ENCODE measurements around the gene BEGAIN. TPM values are rescaled to one million over a fixed set of nuclear protein-coding genes. Genes with fewer than 3 reads are reported as not detected.

Gene BEGAIN
- total and polyA plus RNA-seq, 9 of the 15 experiments (the other 6 are each of a cell fraction or from before 2014, with no cell fraction given), result 0.07 to 0.68 (median 0.55) TPM; not detected in 3

DNA sequence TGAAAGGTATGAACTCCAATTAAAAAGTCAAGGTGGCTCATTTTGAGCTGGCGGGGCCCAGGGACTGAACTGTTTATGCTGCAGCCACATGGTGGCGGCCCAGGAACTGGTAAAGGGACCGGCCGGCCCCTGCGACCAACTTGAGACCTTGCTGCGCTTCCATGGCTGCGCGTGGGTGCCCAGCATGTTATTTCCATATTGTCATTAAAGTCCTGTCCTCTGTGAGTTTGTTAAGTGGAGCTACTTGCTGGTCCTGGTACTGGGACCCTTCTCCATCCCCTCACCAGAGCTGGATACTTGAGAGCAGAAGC is 62.3 kb downstream of the BEGAIN start (continued):
- TF ChIP-seq SMC3 (conservative IDR thresholded peaks at IDR 0.05; ENCODE audit: insufficient read depth, low read depth, low read length) (peak; percentile 78), DACH1 (IDR thresholded peaks at IDR 0.05; ENCODE audit: partially characterized antibody) (no peak), YY1 (IDR thresholded peaks at IDR 0.05; ENCODE audit: borderline replicate concordance in 1 of 3, control insufficient read depth in 1 of 3, extremely low read depth in 1 of 3, insufficient read depth in 3 of 3, insufficient read length in 1 of 3, insufficient replicate concordance in 2 of 3, low read depth in 1 of 3, low read length in 2 of 3) (peak in 1 of 3 experiments; percentile 9), TRIM28 (IDR thresholded peaks at IDR 0.05) (no peak), SNRNP70 (optimal IDR thresholded peaks at IDR 0.05; ENCODE audit: low read depth, low read length) (no peak), KDM2B (CRISPR knock-in tag; IDR thresholded peaks at IDR 0.05) (no peak), JUNB (CRISPR knock-in tag; conservative IDR thresholded peaks at IDR 0.05) (no peak), TAF15 (IDR thresholded peaks at IDR 0.05; ENCODE audit: low read depth, low read length) (no peak), HEY1 (CRISPR knock-in tag; IDR thresholded peaks at IDR 0.05; ENCODE audit: borderline replicate concordance) (no peak), ZNF589 (CRISPR knock-in tag; IDR thresholded peaks at IDR 0.05; ENCODE audit: low read depth) (no peak), CAMTA2 (CRISPR knock-in tag; conservative IDR thresholded peaks at IDR 0.05) (no peak), TCF3 (CRISPR knock-in tag; IDR thresholded peaks at IDR 0.05) (0 out of 2 replicates have a peak, but pooled peaks have one; percentile 8), ZFPM2 (CRISPR knock-in tag; IDR thresholded peaks at IDR 0.05) (no peak), MED1 (CRISPR knock-in tag; IDR thresholded peaks at IDR 0.05; ENCODE audit: borderline replicate concordance) (no peak)
- TF ChIP-seq, protein P1, sequence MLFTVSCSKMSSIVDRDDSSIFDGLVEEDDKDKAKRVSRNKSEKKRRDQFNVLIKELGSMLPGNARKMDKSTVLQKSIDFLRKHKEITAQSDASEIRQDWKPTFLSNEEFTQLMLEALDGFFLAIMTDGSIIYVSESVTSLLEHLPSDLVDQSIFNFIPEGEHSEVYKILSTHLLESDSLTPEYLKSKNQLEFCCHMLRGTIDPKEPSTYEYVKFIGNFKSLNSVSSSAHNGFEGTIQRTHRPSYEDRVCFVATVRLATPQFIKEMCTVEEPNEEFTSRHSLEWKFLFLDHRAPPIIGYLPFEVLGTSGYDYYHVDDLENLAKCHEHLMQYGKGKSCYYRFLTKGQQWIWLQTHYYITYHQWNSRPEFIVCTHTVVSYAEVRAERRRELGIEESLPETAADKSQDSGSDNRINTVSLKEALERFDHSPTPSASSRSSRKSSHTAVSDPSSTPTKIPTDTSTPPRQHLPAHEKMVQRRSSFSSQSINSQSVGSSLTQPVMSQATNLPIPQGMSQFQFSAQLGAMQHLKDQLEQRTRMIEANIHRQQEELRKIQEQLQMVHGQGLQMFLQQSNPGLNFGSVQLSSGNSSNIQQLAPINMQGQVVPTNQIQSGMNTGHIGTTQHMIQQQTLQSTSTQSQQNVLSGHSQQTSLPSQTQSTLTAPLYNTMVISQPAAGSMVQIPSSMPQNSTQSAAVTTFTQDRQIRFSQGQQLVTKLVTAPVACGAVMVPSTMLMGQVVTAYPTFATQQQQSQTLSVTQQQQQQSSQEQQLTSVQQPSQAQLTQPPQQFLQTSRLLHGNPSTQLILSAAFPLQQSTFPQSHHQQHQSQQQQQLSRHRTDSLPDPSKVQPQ (CRISPR knock-in tag; IDR thresholded peaks at IDR 0.05; ENCODE audit: borderline replicate concordance), result no peak
- TF ChIP-seq, protein P2, sequence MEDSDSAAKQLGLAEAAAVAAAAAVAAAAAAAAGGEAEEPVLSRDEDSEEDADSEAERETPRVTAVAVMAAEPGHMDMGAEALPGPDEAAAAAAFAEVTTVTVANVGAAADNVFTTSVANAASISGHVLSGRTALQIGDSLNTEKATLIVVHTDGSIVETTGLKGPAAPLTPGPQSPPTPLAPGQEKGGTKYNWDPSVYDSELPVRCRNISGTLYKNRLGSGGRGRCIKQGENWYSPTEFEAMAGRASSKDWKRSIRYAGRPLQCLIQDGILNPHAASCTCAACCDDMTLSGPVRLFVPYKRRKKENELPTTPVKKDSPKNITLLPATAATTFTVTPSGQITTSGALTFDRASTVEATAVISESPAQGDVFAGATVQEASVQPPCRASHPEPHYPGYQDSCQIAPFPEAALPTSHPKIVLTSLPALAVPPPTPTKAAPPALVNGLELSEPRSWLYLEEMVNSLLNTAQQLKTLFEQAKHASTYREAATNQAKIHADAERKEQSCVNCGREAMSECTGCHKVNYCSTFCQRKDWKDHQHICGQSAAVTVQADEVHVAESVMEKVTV (CRISPR knock-in tag; IDR thresholded peaks at IDR 0.05), result peak; percentile 51; the same call in 1 of the 2 replicates
- TF ChIP-seq, protein P3, sequence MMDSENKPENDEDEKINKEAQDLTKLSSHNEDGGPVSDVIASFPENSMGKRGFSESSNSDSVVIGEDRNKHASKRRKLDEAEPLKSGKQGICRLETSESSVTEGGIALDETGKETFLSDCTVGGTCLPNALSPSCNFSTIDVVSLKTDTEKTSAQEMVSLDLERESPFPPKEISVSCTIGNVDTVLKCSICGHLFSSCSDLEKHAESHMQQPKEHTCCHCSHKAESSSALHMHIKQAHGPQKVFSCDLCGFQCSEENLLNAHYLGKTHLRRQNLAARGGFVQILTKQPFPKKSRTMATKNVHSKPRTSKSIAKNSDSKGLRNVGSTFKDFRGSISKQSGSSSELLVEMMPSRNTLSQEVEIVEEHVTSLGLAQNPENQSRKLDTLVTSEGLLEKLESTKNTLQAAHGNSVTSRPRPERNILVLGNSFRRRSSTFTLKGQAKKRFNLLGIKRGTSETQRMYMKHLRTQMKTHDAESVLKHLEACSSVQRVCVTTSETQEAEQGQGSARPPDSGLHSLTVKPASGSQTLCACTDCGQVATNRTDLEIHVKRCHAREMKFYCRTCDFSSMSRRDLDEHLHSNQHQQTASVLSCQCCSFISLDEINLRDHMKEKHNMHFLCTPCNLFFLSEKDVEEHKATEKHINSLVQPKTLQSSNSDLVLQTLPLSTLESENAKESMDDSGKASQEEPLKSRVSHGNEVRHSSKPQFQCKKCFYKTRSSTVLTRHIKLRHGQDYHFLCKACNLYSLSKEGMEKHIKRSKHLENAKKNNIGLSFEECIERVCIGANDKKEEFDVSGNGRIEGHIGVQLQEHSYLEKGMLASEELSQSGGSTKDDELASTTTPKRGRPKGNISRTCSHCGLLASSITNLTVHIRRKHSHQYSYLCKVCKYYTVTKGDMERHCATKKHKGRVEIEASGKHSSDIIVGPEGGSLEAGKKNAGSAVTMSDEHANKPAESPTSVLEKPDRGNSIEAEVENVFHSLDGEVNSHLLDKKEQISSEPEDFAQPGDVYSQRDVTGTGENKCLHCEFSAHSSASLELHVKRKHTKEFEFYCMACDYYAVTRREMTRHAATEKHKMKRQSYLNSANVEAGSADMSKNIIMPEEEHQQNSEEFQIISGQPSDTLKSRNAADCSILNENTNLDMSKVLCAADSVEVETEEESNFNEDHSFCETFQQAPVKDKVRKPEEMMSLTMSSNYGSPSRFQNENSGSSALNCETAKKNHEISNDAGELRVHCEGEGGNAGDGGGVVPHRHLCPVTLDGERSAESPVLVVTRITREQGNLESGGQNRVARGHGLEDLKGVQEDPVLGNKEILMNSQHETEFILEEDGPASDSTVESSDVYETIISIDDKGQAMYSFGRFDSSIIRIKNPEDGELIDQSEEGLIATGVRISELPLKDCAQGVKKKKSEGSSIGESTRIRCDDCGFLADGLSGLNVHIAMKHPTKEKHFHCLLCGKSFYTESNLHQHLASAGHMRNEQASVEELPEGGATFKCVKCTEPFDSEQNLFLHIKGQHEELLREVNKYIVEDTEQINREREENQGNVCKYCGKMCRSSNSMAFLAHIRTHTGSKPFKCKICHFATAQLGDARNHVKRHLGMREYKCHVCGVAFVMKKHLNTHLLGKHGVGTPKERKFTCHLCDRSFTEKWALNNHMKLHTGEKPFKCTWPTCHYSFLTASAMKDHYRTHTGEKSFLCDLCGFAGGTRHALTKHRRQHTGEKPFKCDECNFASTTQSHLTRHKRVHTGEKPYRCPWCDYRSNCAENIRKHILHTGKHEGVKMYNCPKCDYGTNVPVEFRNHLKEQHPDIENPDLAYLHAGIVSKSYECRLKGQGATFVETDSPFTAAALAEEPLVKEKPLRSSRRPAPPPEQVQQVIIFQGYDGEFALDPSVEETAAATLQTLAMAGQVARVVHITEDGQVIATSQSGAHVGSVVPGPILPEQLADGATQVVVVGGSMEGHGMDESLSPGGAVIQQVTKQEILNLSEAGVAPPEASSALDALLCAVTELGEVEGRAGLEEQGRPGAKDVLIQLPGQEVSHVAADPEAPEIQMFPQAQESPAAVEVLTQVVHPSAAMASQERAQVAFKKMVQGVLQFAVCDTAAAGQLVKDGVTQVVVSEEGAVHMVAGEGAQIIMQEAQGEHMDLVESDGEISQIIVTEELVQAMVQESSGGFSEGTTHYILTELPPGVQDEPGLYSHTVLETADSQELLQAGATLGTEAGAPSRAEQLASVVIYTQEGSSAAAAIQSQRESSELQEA (IDR thresholded peaks at IDR 0.05; ENCODE audit: low read depth), result no peak

All from K562 (cell line).